H1 (cell line): Measurements from ENCODE around the gene PSD2. TPM values are rescaled to one million over a fixed set of nuclear protein-coding genes. Genes with fewer than 3 reads are reported as not detected.
A peak's percentile ranks its signal among the peaks of the same experiment; 100 is the strongest.

Experiments
- CTCF ChIA-PET: fragments of 300-600 bp; sonication (Branson Sonifier 250); formaldehyde crosslinking; loops from one replicate; lab custom pipeline; 2021; ENCODE audit not compliant: partially characterized antibody; lab: Charles Lee
- POLR2A ChIA-PET: fragments of 300-600 bp; sonication (Branson Sonifier 250); formaldehyde crosslinking; loops from one replicate; lab custom pipeline; 2021; ENCODE audit warnings: inconsistent platforms; ENCODE audit not compliant: partially characterized antibody; lab: Charles Lee
- DNase-seq, 2 experiments: peaks; one replicate each; pipeline versions ENCODE4 v3.0.0 to v3.0.0-alpha.2; 2010 to 2022; ENCODE audit warnings: low spot score in 2 of 2, low read depth in 1 of 2, mixed read lengths in 1 of 2
- FAIRE-seq: peaks from 2 replicates; lab custom pipeline; 2011; peaks lifted over from hg19 to GRCh38; lab: Jason Lieb, UNC
- H2AFZ ChIP-seq: 2 replicates; pipeline ENCODE4 v1.8.1; 2012; ENCODE audit warnings: low read length, inconsistent platforms
- H2AK5ac ChIP-seq: 2 replicates; pipeline ENCODE4 v1.6.1; 2013; ENCODE audit warnings: low read depth, low read length
- H2BK120ac ChIP-seq: replicated peaks from 2 replicates; pipeline ENCODE3; 2013; ENCODE audit warnings: low read depth, low read length, inconsistent platforms
- H2BK12ac ChIP-seq: 2 replicates; pipeline ENCODE4 v1.6.1; 2013; ENCODE audit warnings: low read depth, low read length
- H2BK15ac ChIP-seq: 2 replicates; pipeline ENCODE4 v1.6.1; 2013; ENCODE audit warnings: low read length
- H2BK20ac ChIP-seq: 2 replicates; pipeline ENCODE4 v1.6.1; 2013; ENCODE audit warnings: low read length
- H2BK5ac ChIP-seq: 2 replicates; pipeline ENCODE4 v1.6.1; 2013; ENCODE audit warnings: low read depth, low read length
- H3K14ac ChIP-seq: 2 replicates; pipeline ENCODE4 v1.6.1; 2013; ENCODE audit warnings: inconsistent platforms; ENCODE audit not compliant: insufficient read length
- H3K18ac ChIP-seq: 2 replicates; pipeline ENCODE4 v1.6.1; 2013; ENCODE audit warnings: low read length; ENCODE audit errors: extremely low read depth
- H3K23ac ChIP-seq: 2 replicates; pipeline ENCODE4 v1.6.1; 2013; ENCODE audit warnings: inconsistent platforms; ENCODE audit not compliant: insufficient read length
- H3K23me2 ChIP-seq: 2 replicates; pipeline ENCODE4 v1.6.1; 2013; ENCODE audit warnings: low read depth, low read length
- H3K27ac ChIP-seq: 2 replicates; pipeline ENCODE4 v1.6.1; 2011; ENCODE audit warnings: low read depth, low read length, inconsistent platforms
- H3K27me3 ChIP-seq, 4 experiments: replicated peaks in 1 of 4; 1 replicate in 1 of 4; 2 replicates in 3 of 4; pipeline versions ENCODE4 v1.6.1 to v1.8.1; 2011 to 2013; ENCODE audit warnings: low read length in 3 of 4, mild to moderate bottlenecking in 3 of 4, inconsistent platforms in 2 of 4, mixed read lengths in 2 of 4, moderate library complexity in 1 of 4; ENCODE audit not compliant: control insufficient read depth in 3 of 4, insufficient read depth in 3 of 4; ENCODE audit errors: extremely low read depth in 1 of 4
- H3K36me3 ChIP-seq, 4 experiments: 2 replicates each; pipeline versions ENCODE4 v1.6.1 to v1.8.1; 2011 to 2013; ENCODE audit warnings: mild to moderate bottlenecking in 4 of 4, low read length in 3 of 4, moderate library complexity in 2 of 4, control low read depth in 1 of 4, inconsistent platforms in 1 of 4; ENCODE audit not compliant: insufficient read depth in 4 of 4, control insufficient read depth in 2 of 4
- H3K4ac ChIP-seq: replicated peaks from 2 replicates; pipeline ENCODE3; 2013; ENCODE audit warnings: low read length, low read depth, mixed read lengths, inconsistent platforms; ENCODE audit not compliant: insufficient read length
- H3K4me1 ChIP-seq, 4 experiments: replicated peaks in 1 of 4; 1 replicate in 1 of 4; 2 replicates in 3 of 4; pipeline versions ENCODE4 v1.6.1 to v1.8.1; 2011 to 2013; ENCODE audit warnings: low read length in 3 of 4, inconsistent platforms in 2 of 4, mixed read lengths in 1 of 4; ENCODE audit not compliant: insufficient read depth in 4 of 4, control insufficient read depth in 3 of 4
- H3K4me2 ChIP-seq, 2 experiments: 2 replicates each; pipeline versions ENCODE4 v1.6.1 to v1.8.1; 2011 to 2013; ENCODE audit warnings: low read depth in 2 of 2, low read length in 2 of 2, control low read depth in 1 of 2, inconsistent platforms in 1 of 2, mild to moderate bottlenecking in 1 of 2; ENCODE audit not compliant: insufficient read depth in 1 of 2
- H3K4me3 ChIP-seq, 4 experiments: fragments of 200-600, 300-600 bp in 1 of 4; sonication (generic), shearing (Covaris generic), sonication (Bioruptor Twin) in 1 of 4; 2 replicates each; pipeline versions ENCODE4 v1.5.1 to v1.8.1; 2011 to 2016; ENCODE audit warnings: low read length in 4 of 4, low read depth in 3 of 4, control low read depth in 2 of 4, inconsistent platforms in 2 of 4, mild to moderate bottlenecking in 2 of 4, mixed read lengths in 1 of 4, moderate library complexity in 1 of 4; ENCODE audit not compliant: insufficient read depth in 2 of 4; ENCODE audit errors: extremely low read depth in 1 of 4
- H3K56ac ChIP-seq: replicated peaks from 2 replicates; pipeline ENCODE3; 2013; ENCODE audit warnings: low read depth, mild to moderate bottlenecking, mixed read lengths, low read length, inconsistent platforms; ENCODE audit not compliant: insufficient read length
- H3K79me1 ChIP-seq: 2 replicates; pipeline ENCODE4 v1.6.1; 2013; ENCODE audit warnings: low read depth, low read length, control low read depth
- H3K79me2 ChIP-seq, 2 experiments: 2 replicates each; pipeline versions ENCODE4 v1.6.1 to v1.8.1; 2012 to 2013; ENCODE audit warnings: low read length in 2 of 2, mild to moderate bottlenecking in 2 of 2, inconsistent platforms in 1 of 2; ENCODE audit not compliant: insufficient read depth in 2 of 2, control insufficient read depth in 1 of 2
- H3K9ac ChIP-seq, 4 experiments: replicated peaks in 1 of 4; 1 replicate in 1 of 4; 2 replicates in 3 of 4; pipeline versions ENCODE4 v1.6.1 to v1.8.1; 2011 to 2013; ENCODE audit warnings: low read depth in 3 of 4, low read length in 3 of 4, control low read depth in 2 of 4, mild to moderate bottlenecking in 2 of 4, moderate library complexity in 2 of 4, inconsistent platforms in 1 of 4; ENCODE audit errors: extremely low read depth in 1 of 4
- H3K9me3 ChIP-seq, 2 experiments: 2 replicates each; pipeline versions ENCODE4 v1.6.1 to v1.8.1; 2012 to 2013; ENCODE audit warnings: mild to moderate bottlenecking in 2 of 2, moderate library complexity in 2 of 2, control low read depth in 1 of 2, inconsistent platforms in 1 of 2, low read depth in 1 of 2, low read length in 1 of 2, mixed read lengths in 1 of 2; ENCODE audit not compliant: insufficient read depth in 2 of 2
- H4K20me1 ChIP-seq, 2 experiments: replicated peaks in 1 of 2; 2 replicates each; pipeline versions ENCODE3 to v1.8.1; 2011 to 2013; ENCODE audit warnings: inconsistent platforms in 2 of 2, low read length in 2 of 2, mild to moderate bottlenecking in 1 of 2; ENCODE audit not compliant: insufficient read depth in 2 of 2, control insufficient read depth in 1 of 2
- H4K5ac ChIP-seq: 2 replicates; pipeline ENCODE4 v1.6.1; 2013; ENCODE audit warnings: low read length, low read depth, mixed read lengths, inconsistent platforms; ENCODE audit not compliant: insufficient read length
- H4K8ac ChIP-seq: 2 replicates; pipeline ENCODE4 v1.8.0; 2013; ENCODE audit warnings: mild to moderate bottlenecking, moderate library complexity, low read length, inconsistent platforms; ENCODE audit not compliant: insufficient read depth; ENCODE audit errors: extremely low read depth
- H4K91ac ChIP-seq: replicated peaks from 2 replicates; pipeline ENCODE3; 2013; ENCODE audit warnings: low read length, mixed read lengths, inconsistent platforms; ENCODE audit not compliant: insufficient read length
- BACH1 ChIP-seq: IDR thresholded peaks from 2 replicates; pipeline ENCODE4 v1.6.1; 2012; ENCODE audit warnings: low read length, improper control_type of control experiment
- EZH2 ChIP-seq: fragments of 200-600 bp; sonication (generic); IDR thresholded peaks from 2 replicates; pipeline ENCODE4 v1.7.1; 2012; ENCODE audit warnings: low read depth, mild to moderate bottlenecking, moderate library complexity, low read length, inconsistent platforms; ENCODE audit not compliant: severe bottlenecking
- GABPA ChIP-seq: IDR thresholded peaks from 2 replicates; pipeline ENCODE4 v1.6.1; 2011; ENCODE audit warnings: mild to moderate bottlenecking, low read length, moderate library complexity, borderline replicate concordance; ENCODE audit not compliant: insufficient read depth
- KDM4A ChIP-seq: IDR thresholded peaks from one replicate; pipeline ENCODE4 v1.7.1; 2012; ENCODE audit warnings: low read depth, mild to moderate bottlenecking, moderate library complexity, low read length, inconsistent platforms; ENCODE audit not compliant: severe bottlenecking
- MAX ChIP-seq: IDR thresholded peaks from 2 replicates; pipeline ENCODE4 v1.6.1; 2012; ENCODE audit warnings: inconsistent platforms
- PHF8 ChIP-seq: fragments of 200-600 bp; sonication (generic); conservative IDR thresholded peaks from 2 replicates; pipeline ENCODE4 v1.7.1; 2012; ENCODE audit warnings: low read depth, mild to moderate bottlenecking, inconsistent platforms, low read length, moderate library complexity
- POLR2AphosphoS5 ChIP-seq: IDR thresholded peaks from 2 replicates; pipeline ENCODE4 v1.6.1; 2011; ENCODE audit warnings: low read depth, low read length
- RFX5 ChIP-seq: IDR thresholded peaks from 2 replicates; pipeline ENCODE4 v1.6.1; 2011; ENCODE audit warnings: low read depth, low read length, improper control_type of control experiment, borderline replicate concordance
- SAP30 ChIP-seq: fragments of 300-600 bp; sonication (generic); IDR thresholded peaks from 2 replicates; pipeline ENCODE4 v1.7.1; 2012; ENCODE audit warnings: low read length, moderate library complexity, mild to moderate bottlenecking, inconsistent platforms; ENCODE audit not compliant: insufficient read depth, insufficient replicate concordance
- SUZ12 ChIP-seq: fragments of 200-600 bp; sonication (generic); IDR thresholded peaks from 2 replicates; pipeline ENCODE4 v1.6.1; 2012; ENCODE audit warnings: mild to moderate bottlenecking, inconsistent platforms, low read length, moderate library complexity, mixed read lengths
- TAF1 ChIP-seq: IDR thresholded peaks from 2 replicates; pipeline ENCODE4 v1.6.1; 2011; ENCODE audit warnings: mild to moderate bottlenecking, low read depth, low read length
- WGBS, 2 experiments: shearing (Covaris generic) in 1 of 2; methylation state at CpG; one replicate each; pipeline versions ENCODE4 v1.1.6 to v1.1.7; 2013 to 2015; ENCODE audit warnings: low lambda C conversion rate in 2 of 2, mixed read lengths in 2 of 2, inconsistent platforms in 1 of 2, low coverage in 1 of 2, missing lambda C conversion rate in 1 of 2; ENCODE audit not compliant: insufficient replicate concordance in 2 of 2, insufficient coverage in 1 of 2, insufficient read length in 1 of 2; ENCODE audit errors: extremely low coverage in 1 of 2, missing lambda C conversion rate in 1 of 2; 5-methylcytosine and 5-hydroxymethylcytosine counted together
- polyA plus RNA-seq, 7 experiments: library from polyadenylated mRNA; depleted of rRNA in 3 of 7; stranded (reverse) in 5 of 7; unstranded in 2 of 7; fragments of >200 nt in 5 of 7; fragments of 200-250 nt in 2 of 7; gene quantifications; 1 replicate in 5 of 7; 2 replicates in 1 of 7; 4 replicates in 1 of 7; pipeline versions ENCODE4 v1.2.1 to v1.2.3, GENCODE V29; 2011 to 2013; ENCODE audit warnings: missing spikeins in 2 of 7, mixed read lengths in 2 of 7
- total RNA-seq: library from RNA; stranded (reverse); fragmentation: NEBNext Ultra II Directional; extraction: Animal tissue kit (Norgen Biotek cat#: 25700); gene quantifications from 2 replicates; pipeline ENCODE4 v1.2.1, GENCODE V29; 2021

The PSD2 gene
- total and polyA plus RNA-seq, 2 of the 8 experiments (the other 6 are each of a cell fraction or from before 2014, with no cell fraction given), result 0.06 to 0.14 TPM

DNA sequence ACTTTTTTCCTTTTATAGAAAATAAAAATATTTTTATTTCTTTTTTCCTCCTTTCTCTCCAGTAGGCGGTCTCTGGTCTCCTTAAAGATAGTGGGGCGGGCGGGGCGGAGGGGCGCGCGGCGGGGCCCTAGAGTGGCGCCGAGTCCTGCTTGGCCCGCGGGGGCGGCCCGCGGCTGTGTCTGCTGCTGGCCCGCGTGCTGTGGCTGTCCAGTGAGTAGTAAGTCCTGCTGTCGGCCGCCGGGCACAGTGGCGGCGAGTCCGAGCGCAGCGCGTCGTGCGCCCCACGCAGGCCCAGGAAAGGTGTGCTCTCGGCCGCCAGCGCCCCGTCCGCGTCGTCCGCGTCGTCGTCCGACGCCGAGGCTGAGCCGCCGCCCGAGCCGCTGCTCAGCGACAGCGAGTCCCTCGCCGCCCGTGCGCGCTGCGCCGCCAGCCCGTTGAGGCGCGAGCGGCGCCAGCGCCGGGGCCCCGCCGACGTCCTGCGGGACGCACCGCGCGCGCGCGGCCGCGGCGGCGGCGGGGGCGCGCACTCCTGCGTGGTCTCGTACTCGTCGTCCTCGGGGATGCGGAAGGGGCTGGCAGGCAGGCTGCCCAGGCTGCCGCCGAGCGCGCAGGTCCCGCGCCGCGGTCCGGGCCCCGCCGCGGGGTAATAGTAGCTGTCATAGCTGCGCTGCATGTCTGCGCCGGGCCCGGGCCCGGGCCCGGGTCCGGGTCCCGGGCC, 52.3 kb downstream of the PSD2 start:
- H3K18ac ChIP-seq, result peak overlapping the region; percentile 19; the same call in 1 of the 2 replicates
- no peak overlapping the region for H3K4ac ChIP-seq
- H4K8ac ChIP-seq, result 0 out of 2 replicates have a peak overlapping the region, but pooled peaks have one; percentile 17
- H3K4me1 ChIP-seq, result peaks cover 0 to 2% (median 1%) of the 10 kb centered on the region in 4 experiments; a peak in 5 of 7 replicates
- H4K5ac ChIP-seq, result no peak overlapping the region
- WGBS, 2 experiments, result 2% methylated on average over 54 of the region's 107 CpGs; no CpG with 5 or more reads in 1 of the 2 experiments
- H4K20me1 ChIP-seq, result peaks cover 3 to 7% of the 10 kb centered on the region in 2 experiments
- DNase-seq (peak in 1 of 2 experiments; percentile 75), FAIRE-seq (no peak)
- H3K36me3 ChIP-seq, result no peaks in the 10 kb centered on the region
- no peak overlapping the region for H2BK20ac ChIP-seq
- no peak overlapping the region for H2AK5ac ChIP-seq
- CTCF ChIA-PET, result interaction anchor here (0.7 to 7.1 kb wide), 18 partner anchors 8 to 214 kb away, joined by 3 to 113 read pairs (median 6); partner anchors contain the start of gene PSD2
- no peak overlapping the region for H2BK120ac ChIP-seq
- no peaks in the 10 kb centered on the region for H3K79me2 ChIP-seq
- no peak overlapping the region for H2BK15ac ChIP-seq
- POLR2A ChIA-PET, result interaction anchor here (1.0 kb wide), 1 partner anchor 22 kb away, joined by 3 read pairs; no protein-coding TSS in a partner anchor
- no peak overlapping the region for H3K23ac ChIP-seq
- H3K27me3 ChIP-seq, result peaks cover 16 to 55% (median 49%) of the 10 kb centered on the region in 4 experiments
- TF ChIP-seq PHF8 (peak; percentile 42; the same call in 1 of the 2 replicates), SAP30 (no peak), GABPA (peak; percentile 30; the same call in 1 of the 2 replicates), RFX5 (no peak), TAF1 (no peak), BACH1 (peak; percentile 15; the same call in 1 of the 2 replicates), MAX (peak; percentile 31; the same call in 1 of the 2 replicates), EZH2 (peak; percentile 39), KDM4A (peak; percentile 90), POLR2AphosphoS5 (no peak), SUZ12 (peak; percentile 52; the same call in 1 of the 2 replicates)
- H2BK5ac ChIP-seq, result no peak overlapping the region
- peak overlapping the region; percentile 62 to 87 for H3K4me2 ChIP-seq
- H3K56ac ChIP-seq, result no peak overlapping the region
- no peak overlapping the region for H4K91ac ChIP-seq
- H3K23me2 ChIP-seq, result peaks cover 8% of the 10 kb centered on the region; the same call in 1 of the 2 replicates
- H3K14ac ChIP-seq, result no peak overlapping the region
- H3K9ac ChIP-seq, result no peak overlapping the region
- H3K4me3 ChIP-seq, result peak overlapping the region; percentile 40 to 81 (median 46)
- no peaks in the 10 kb centered on the region for H3K79me1 ChIP-seq
- no peak overlapping the region for H3K27ac ChIP-seq
- no peaks in the 10 kb centered on the region for H3K9me3 ChIP-seq
- peak overlapping the region; percentile 85; the same call in 1 of the 2 replicates for H2AFZ ChIP-seq
- no peak overlapping the region; the same call in 1 of the 2 replicates for H2BK12ac ChIP-seq
